H7 (cell line): Measurements from ENCODE around the gene FN3KRP. TPM values are rescaled to one million over a fixed set of nuclear protein-coding genes. Genes with fewer than 3 reads are reported as not detected.

ENCODE experiments used
- DNase-seq: peaks from one replicate; pipeline ENCODE4 v3.0.0; 2012
- H3K27me3 ChIP-seq: 2 replicates; pipeline ENCODE4 v1.6.0; 2011; ENCODE audit warnings: mild to moderate bottlenecking, low read length; ENCODE audit not compliant: control insufficient read depth, insufficient read depth
- H3K36me3 ChIP-seq: replicated peaks from 2 replicates; pipeline ENCODE4 v1.5.1; 2011; ENCODE audit warnings: low read length; ENCODE audit not compliant: control insufficient read depth, insufficient read depth
- H3K4me3 ChIP-seq: 2 replicates; pipeline ENCODE4 v1.5.1; 2011; ENCODE audit warnings: low read depth, mild to moderate bottlenecking, control low read depth, low read length, moderate library complexity; ENCODE audit not compliant: insufficient read depth
- total RNA-seq: library from RNA; depleted of rRNA; stranded (reverse); fragments of >200 nt; shearing (Covaris generic); gene quantifications from 2 replicates; pipeline ENCODE4 v1.2.3, GENCODE V29; 2014

The FN3KRP gene
- total RNA-seq, 1 experiment from 2014 or later, result 14.8 TPM

DNA sequence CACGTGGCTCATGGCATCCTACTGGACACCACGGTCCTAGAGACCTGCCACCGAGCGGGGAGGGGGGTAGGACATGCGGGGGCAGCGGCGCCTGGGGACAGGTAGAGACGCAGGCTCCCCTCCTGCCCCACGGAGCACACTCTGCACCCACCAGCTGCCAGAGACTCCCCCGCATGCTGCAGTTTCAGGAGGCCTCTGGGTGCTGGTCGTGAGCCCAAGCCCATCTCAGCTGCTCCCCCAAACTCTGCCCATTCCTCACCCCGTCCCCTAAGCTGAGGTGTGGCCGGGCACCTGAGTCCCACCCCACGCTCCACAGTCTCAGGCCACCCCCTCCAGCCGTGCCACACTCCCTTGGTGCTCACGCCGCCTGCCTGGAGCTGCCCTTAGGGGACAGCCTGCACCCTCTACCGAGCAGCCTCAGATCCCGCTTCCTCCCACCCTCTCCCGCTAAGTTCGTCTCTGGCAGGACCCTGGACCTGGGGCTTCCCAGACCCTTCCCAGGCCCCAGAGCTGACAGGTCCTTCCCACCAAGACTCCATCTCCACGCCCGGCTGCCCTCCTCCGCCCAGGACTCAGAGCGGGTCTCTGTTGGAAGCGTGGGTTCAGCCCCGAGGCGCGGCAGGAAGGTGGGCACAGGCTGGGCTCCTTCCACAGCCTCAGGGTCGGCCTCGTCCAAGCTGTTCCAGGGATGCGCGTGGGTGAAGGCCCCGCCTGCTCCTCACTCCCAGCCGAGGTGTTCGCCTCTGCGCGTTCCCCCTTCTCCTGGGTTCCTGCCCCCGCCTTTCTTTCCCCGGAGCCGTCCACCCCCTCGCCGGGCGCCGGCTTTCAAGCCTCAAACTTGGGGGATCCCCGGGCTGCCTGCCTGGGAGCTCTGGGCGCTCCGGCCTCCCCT is 19.3 kb upstream of the FN3KRP start:
- Histone ChIP-seq H3K36me3 (no peaks in the 10 kb centered on the region), H3K4me3 (peak overlapping the region; percentile 54; the same call in 1 of the 2 replicates), H3K27me3 (peaks cover 29% of the 10 kb centered on the region)
- peak; percentile 85 for DNase-seq

GRCh38 chr17:82697808-82698064 is 18.8 kb upstream of the FN3KRP start:
- Histone ChIP-seq H3K4me3 (peak overlapping the region; percentile 54), H3K36me3 (no peaks in the 10 kb centered on the region), H3K27me3 (peaks cover 29% of the 10 kb centered on the region)
- no peak for DNase-seq

- Histone ChIP-seq H3K36me3 (no peaks in the 10 kb centered on the region), H3K4me3 (peak within 1 kb of the TSS; percentile 63), H3K27me3 (peaks cover 29% of the 10 kb centered on the region)
- peak; percentile 100 for DNase-seq
Measured at GRCh38 chr17:82698065-82698973, 18.2 kb upstream of the FN3KRP start, which contains the start of gene RAB40B. RAB40B (minus strand) TSS chr17:82698698; CDS start chr17:82698596, 102 bp downstream.

- H3K4me3 ChIP-seq, result peak overlapping the region; percentile 63
- no peaks in the 10 kb centered on the region for H3K36me3 ChIP-seq
- H3K27me3 ChIP-seq, result peaks cover 29% of the 10 kb centered on the region
- no peak for DNase-seq
Measured at GRCh38 chr17:82698974-82699442, 17.5 kb upstream of the FN3KRP start.

DNA sequence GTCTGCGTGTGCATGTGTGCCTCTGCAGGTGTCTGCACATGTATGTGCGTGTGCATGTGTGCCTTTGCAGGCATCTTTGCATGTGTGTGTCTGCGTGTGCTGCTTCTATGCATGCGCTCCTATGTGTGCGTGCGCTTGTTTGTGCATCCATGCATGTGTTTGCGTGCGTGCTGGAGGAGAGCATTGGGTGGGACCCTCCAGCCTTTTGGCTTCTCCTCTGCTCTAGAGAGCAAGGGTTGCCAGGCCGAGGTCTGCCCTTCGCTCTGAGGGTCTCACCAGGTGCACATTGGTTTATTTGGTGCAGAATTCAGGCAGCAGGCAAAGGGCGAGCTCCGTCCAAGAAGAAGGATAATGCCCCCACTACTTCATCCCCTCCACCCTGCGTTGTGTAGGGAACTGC is 17.0 kb upstream of the FN3KRP start:
- no peak for DNase-seq
- H3K4me3 ChIP-seq, result no peak overlapping the region
- no peaks in the 10 kb centered on the region for H3K36me3 ChIP-seq
- peaks cover 29% of the 10 kb centered on the region for H3K27me3 ChIP-seq

DNA sequence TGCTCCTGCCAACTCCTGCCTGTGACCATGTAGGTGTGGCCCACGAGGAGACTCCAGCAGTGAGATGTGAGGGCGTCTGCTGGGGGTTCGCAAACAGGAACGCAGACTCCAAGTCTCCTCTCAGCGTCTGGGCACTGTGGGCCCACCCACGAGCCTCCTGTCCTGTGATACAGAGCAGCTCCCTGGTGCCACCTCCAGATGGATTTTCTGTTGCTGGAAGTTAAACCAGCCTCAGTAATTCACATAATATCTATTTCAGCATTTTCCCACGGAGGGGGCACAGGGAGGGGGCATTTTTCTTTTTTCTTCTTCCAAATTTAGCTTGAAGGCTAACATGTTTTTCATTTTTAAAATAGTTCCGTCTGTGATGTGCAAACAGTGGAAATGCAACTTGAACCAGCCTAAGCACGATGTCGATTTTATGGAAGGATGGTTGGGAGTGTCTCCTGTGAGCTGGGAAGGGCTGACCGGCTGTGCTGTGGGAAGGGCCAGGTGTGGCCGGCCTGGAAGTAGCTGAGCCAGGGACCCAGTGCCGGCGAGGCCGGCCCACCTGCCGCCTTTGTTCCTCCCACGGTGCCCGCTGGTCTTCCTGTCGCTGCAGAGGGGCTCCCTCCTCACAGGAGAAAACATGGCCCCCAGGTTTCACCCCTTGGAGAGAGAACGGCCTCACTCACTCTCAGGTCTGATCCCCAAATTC is 14.1 kb upstream of the FN3KRP start:
- H3K36me3 ChIP-seq, result no peaks in the 10 kb centered on the region
- no peak overlapping the region for H3K4me3 ChIP-seq
- H3K27me3 ChIP-seq, result peaks cover 17% of the 10 kb centered on the region
- DNase-seq, result peak; percentile 68

DNA sequence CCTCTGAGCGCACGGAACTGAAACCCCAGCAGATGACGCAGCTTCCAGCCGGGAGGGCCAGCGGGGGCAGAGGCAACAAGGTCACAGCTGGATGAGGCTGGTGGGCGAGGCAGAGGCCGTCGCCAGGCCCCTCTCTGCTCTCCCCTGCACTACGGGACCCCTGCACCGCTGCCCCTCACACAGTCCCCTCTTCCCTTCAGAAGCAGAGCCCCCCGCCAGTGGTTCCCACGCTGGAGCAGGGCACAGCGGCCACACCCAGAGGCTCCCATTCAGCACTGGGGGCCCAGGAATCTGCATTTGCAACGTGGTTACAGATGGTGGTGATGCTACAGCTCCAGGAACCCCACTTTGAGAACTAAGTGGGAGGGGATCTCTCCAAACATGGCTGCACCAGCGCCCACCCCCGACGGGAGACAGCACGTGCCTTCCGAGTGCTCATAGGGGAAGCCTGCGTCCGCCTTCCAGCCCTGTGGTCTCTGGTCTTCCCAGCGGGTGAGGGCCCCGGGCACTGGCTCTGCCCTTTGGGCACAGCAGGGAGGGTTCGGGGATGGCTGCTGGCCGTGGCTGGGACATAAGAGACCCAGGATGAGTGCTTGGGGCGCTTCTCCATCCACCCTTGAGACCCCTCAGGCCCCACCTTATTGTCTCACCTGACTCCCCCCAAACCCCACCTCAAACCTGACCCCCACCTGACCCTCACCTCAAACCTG is 13.3 kb upstream of the FN3KRP start:
- H3K36me3 ChIP-seq, result no peaks in the 10 kb centered on the region
- H3K4me3 ChIP-seq, result no peak overlapping the region
- no peak for DNase-seq
- peaks cover 9% of the 10 kb centered on the region for H3K27me3 ChIP-seq

DNA sequence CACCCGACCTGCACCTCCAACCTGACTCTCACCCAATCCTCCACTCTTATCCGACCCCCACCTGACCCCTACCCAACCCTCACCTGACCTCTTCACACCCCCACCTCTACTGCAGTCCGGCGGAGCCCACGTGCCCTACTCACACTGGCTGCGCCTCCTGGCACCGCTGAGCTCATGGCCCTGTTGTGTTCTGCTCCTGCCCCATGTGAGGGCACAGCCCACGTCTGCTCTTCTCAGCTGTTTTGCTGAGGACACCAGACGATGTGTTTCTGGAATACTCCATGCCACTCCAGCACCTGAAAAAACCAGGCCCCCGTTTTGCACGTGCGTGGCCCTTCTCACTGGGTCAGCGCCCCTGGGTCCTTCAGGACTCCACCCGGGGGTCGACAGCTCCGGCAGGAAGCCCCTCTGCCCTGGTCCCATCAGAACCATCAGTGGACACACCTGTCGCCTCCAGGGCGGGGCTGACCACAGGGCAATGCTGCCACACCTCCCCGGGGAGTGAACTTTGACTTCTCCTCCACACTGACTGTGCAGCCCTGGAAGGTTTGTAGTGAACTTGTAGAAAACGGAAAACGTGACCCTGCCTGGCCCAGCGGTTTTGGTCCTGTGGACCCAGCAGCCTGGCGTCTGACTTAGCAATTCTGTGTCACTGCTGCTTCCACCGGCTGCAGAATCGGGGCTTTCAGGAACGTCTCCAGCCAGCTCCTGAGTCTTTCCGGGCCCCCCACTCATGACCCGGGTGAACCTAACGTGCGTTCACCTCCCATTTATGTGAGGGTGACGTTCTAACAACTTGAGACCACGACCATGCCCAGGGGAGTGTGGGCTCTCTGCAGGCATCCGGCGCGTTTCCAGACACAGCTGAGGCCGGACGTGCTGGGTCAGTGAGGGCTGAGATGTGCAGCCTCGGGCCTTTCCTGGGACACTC is 12.3 kb upstream of the FN3KRP start:
- H3K36me3 ChIP-seq, result no peaks in the 10 kb centered on the region

GRCh38 chr17:82704886-82705285 is 11.6 kb upstream of the FN3KRP start:
- DNase-seq, result no peak

More for the DNA sequence above, 12.3 kb upstream of the FN3KRP start:
- Histone ChIP-seq H3K4me3 (no peak overlapping the region), H3K27me3 (peaks cover 7% of the 10 kb centered on the region)
- no peak for DNase-seq

DNA sequence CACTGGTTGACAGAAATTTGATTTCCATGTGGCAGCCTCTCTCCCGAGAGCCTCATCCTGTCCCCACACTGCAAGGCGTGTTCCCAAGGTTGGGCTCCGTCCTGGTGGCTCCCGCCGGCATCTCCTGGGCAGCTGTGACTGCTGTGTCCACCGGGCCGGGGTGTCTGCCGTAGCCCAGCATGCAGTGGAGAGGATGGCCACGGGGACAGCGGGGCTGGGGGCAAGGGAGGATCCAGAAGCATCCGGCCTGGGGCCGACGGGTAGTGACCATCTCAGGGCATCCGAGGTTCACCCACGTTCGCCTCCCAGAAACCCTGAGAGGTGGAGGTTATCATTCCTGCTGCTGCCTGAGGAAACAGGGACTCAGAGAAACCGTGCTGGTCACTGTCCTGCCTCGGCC is 10.8 kb upstream of the FN3KRP start:
- no peaks in the 10 kb centered on the region; the same call in 1 of the 2 replicates for H3K27me3 ChIP-seq
- no peak for DNase-seq
- H3K4me3 ChIP-seq, result no peak overlapping the region
- H3K36me3 ChIP-seq, result no peaks in the 10 kb centered on the region

More at GRCh38 chr17:82704886-82705285, 11.6 kb upstream of the FN3KRP start:
- no peaks in the 10 kb centered on the region for H3K36me3 ChIP-seq
- no peak overlapping the region for H3K4me3 ChIP-seq
- peaks cover 4% of the 10 kb centered on the region; the same call in 1 of the 2 replicates for H3K27me3 ChIP-seq

- DNase-seq, result peak; percentile 88
- Histone ChIP-seq H3K4me3 (no peak overlapping the region), H3K27me3 (no peaks in the 10 kb centered on the region)
Measured at GRCh38 chr17:82709024-82709675, 7.4 kb upstream of the FN3KRP start.

GRCh38 chr17:82709676-82710498 is 6.6 kb upstream of the FN3KRP start:
- DNase-seq, result no peak
- Histone ChIP-seq H3K36me3 (no peaks in the 10 kb centered on the region), H3K27me3 (no peaks in the 10 kb centered on the region), H3K4me3 (no peak overlapping the region)

More at GRCh38 chr17:82709024-82709675, 7.4 kb upstream of the FN3KRP start:
- no peaks in the 10 kb centered on the region for H3K36me3 ChIP-seq
